Activated gamma-delta T cell (primary cell): ENCODE results near the gene FAM135A.
A peak's percentile ranks its signal among the peaks of the same experiment; 100 is the strongest.
"Not testable (repeated sequence)": the region's sequence is repeated elsewhere in the genome, so short reads cannot be mapped to it uniquely, and the experiment has no call there.

Source experiments
- DNase-seq: peaks from one replicate; lab custom pipeline; 2025; lab: John Stamatoyannopoulos, UW

FAM135A gene

GRCh38 chr6:70396796-70397729 is 16.2 kb upstream of the FAM135A start:
- no peak for DNase-seq

DNA sequence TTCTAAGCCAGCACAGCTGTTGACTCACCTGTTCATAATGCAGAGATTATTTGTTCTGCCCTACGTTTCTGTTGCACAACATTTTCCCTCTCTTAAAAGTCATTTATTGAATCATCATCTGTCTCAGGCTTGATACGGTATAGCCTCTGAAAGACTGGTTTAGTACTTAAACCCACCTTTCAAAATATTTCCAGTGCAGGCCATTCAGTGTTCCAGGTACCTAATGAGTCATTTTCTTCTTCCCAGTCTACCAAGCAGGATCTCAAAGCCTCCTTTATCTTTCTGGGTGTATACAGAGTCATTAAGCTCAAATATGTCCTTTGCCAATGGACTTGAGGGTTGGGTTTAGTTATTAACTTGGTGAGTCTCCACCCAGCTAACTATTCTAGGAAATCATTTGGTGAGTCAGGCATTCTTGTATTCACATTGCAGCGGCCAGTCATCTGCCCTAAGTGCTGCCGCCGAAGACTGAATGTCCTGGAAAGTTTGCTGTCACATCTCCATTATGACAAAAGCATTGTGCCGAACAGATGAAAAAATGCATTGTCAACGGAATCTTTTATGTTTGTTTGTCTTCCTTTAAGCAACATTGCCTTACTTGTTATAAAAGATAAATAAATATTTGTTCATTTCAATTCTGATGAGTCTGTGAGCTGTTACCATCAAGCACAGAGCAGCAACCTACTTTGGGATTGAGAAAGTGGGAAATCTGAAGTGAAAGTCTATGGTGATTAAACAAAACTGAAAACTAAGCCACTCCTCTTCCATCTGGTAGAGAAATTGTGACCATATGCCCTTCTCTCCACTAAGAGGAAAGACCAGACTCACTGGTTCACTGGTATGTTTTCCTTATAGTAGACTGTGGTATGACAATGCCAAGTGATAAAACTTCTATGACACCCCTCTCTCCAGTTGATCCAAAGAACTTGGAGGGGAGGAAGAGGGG is 14.3 kb upstream of the FAM135A start:
- DNase-seq, result no peak

GRCh38 chr6:70404658-70405057 is 8.7 kb upstream of the FAM135A start:
- DNase-seq, result no peak

- DNase-seq, result no peak
Observed at GRCh38 chr6:70409216-70409615, 4.1 kb upstream of the FAM135A start.

GRCh38 chr6:70411542-70412251 is 1.6 kb upstream of the FAM135A start:
- DNase-seq, result no peak

DNA sequence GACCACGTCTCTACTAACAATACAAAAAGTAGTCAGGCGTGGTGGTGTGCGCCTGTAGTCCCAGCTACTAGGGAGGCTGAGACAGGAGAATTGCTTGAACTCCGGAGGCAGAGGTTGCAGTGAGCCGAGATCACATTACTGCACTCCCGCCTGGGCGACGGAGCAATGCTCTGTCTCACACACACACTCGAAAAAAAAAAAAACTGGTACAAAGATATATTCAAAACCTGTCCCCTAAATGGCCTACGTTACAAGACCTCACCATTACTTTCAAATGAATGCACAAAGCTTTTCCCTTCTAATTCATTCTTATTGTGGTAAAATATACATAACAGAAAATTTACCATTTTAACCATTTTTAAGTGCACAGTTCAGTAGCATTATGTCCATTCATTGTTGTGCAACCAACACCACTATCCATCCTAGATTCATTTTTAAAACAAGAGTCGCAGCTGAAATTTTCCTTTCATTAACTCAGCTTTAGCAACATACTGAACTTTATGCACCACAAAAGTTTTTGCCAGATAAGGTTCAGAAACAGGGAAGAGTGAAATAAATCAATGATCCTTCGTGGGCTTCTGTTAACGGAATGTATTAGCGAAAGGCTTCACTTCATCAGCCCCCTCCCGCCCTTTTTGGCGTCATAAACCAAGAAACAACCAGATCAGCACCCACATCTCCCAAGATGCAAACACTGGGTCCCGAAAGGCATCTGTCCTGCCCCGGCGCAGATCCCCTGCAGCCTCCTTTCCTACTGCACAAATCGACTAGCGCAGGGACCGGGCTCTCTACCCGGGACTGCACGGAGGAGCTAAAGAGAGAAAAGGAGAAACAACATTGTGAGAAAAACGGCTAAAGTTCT is 825 bp upstream of the FAM135A start:
- peak; percentile 10 for DNase-seq

GRCh38 chr6:70413992-70414494 is 735 bp downstream of the FAM135A start:
- no peak for DNase-seq

GRCh38 chr6:70414813-70415212 is 1.5 kb downstream of the FAM135A start:
- DNase-seq, result no peak

DNA sequence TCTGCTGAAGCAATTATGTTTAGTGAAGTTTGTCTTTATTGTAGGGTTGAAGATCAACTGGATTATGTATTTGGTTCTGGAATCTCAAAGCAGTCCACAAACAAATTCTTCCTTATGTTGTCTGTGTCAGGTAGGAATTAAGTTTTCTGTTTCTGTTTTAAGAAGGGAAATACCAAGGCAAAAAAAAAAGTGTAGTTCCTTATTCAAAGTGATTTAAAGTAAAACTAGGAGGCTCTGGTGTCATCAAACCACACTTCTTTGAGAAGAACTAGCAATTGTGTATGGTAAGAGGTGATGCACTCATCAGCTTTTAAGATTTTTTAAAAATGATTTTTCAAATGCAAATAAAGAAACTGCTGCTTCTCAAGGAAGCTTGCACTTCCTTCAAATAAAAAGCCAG is 1.9 kb downstream of the FAM135A start:
- no peak for DNase-seq

DNA sequence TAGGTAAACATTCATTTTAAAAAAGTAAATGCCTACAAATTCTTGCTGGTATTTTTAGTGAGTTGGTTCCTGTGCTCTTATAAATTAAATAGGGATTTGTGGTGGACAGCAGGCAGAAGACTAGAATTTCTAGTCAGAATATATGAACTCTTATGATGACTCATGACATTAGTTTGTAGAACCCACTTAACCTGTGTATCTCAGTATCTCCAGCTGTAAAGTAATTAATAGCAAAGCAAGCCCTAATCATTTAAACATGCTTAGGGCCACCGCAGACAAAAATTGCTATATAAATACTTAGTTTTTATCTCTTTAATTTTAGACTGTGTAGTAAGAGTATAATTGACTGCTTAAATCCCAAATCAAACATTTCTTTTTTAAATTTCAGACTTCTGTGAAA is 2.4 kb downstream of the FAM135A start:
- no peak for DNase-seq

DNA sequence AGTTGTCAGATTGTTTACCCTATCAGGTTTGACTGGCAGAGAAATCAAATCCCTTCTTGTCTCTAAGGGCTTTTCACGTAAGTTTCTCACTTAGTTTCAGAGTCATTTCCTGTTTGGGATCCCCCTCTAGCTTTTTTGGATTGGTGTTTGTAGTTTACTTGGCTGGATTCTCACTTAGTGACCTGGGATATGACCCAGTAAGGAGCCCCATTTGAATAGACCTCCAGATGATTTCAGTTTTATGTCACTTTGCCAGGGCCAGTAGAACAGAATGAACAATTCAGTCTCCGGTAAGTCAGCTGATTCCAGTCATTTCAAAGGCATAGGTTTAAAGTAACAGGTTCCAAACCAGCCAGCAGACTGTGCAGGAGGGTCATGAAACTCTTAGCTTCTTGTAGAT is 8.2 kb downstream of the FAM135A start:
- no peak for DNase-seq

- DNase-seq, result no peak
Observed at GRCh38 chr6:70423189-70424134, 10.2 kb downstream of the FAM135A start.

- no peak for DNase-seq
Observed at GRCh38 chr6:70424291-70424690, 11.0 kb downstream of the FAM135A start.

DNA sequence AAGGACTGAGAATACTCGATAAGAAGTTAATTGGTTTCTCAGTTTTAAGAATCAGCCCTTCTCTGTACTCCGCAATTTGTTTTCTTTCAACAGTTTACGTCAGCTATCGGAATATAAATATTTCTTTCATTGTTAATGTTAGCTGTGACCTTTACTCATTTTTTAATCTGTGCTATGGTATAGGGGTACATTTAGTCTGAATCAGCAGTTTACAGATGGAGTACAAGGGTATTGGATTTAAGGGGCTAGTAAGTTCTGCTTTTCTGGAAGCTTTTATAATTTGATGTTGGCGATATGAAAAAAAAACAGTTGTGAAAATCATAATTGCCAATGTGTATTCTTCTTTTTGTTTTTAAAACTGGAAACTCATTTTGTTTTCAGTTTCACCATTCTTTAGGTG is 23.0 kb downstream of the FAM135A start:
- DNase-seq, result no peak

DNA sequence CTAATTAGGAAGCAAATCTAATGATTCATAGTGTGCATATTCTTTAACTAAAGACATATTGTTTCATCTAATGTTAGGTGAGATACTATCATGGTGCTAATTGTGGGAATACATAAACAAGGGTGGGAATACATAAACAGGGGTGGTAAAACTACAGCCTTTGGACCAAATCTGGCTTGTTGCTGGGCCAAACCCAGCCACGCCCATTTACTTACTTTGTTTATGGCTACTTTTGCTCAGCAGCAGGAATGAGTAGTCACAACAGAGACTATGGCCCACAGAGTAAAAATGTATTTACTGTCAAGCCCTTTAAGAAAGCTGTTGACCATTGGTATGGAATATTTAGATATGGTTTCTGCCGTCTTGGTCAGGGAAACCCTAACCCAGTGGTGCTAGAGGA is 31.7 kb downstream of the FAM135A start:
- DNase-seq, result no peak

DNA sequence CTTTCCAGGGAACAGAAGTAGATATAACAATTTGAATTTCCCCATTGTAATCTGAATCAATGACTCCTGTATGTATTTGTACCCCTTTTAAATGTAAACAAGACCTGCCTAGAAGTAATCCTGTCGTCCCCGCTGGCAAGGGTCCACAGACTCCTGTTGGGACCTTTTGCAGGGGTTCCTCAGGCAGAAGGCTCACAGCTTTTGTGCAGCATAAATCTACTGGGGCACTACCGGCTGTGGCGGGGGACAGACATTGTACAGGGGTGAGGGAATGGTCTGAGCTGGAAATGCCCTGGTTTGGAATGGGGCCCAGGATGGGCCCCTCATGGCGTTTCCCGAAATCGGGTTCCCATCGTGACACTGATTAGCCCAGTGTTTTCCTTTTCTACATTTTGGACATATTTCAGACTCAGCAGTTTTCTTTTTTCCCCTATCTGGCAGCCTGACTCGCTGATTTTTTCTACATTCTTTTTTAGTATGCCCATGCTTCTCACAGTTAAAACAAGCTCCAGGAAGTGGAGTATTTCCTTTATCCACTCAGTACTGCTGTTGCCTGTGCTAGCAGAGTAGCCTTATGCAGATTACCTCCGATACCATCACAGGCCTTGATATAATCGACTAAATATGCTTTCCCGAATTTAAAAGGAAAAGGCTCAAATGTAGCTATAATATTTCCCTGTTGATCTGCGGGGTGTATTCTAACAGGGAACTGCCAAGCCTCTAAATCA is 34.2 kb downstream of the FAM135A start:
- not testable (repeated sequence) for DNase-seq

DNA sequence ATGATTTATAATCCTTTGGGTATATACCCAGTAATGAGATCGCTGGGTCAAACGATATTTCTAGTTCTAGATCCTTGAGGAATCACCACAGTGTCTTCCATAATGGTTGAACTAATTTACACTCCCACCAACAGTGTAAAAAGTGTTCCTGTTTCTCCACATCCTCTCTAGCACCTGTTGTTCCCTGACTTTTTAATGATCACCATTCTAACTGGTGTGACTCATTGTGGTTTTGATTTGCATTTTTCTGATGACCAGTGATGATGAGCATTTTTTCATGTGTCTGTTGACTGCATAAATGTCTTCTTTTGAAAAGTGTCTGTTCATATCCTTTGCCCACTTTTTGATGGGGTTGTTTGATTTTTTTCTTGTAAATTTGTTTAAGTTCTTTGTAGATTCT is 40.6 kb downstream of the FAM135A start:
- not testable (repeated sequence) for DNase-seq

DNA sequence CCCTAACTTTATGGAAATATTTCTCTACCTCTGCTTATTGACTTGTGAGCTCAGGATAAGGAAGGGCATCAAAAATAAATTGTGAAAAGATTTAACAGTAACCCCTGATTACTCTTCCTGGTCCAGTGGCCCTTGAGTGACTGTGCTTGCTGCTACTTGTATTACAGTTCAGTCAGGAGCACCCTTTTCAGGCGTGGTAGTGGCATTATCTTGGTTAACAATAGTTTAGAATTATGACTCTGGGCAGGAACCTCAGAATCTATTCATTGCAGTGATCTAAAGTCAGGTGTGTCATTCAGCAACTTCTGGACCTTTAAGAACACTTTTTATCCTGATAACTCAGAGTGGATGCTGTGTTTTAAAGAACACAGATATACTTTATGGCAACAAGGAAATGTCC is 43.4 kb downstream of the FAM135A start:
- no peak for DNase-seq

GRCh38 chr6:70459235-70459634 is 45.9 kb downstream of the FAM135A start:
- no peak for DNase-seq
